PFSK-1 (cell line): ENCODE measurements around the gene PRDM11.

Source experiments
- POLR2AphosphoS5 ChIP-seq: IDR thresholded peaks from 2 replicates; pipeline ENCODE4 v1.6.1; 2012; ENCODE audit warnings: low read depth, mild to moderate bottlenecking, control low read depth, low read length, moderate library complexity
- REST ChIP-seq, 2 experiments: IDR thresholded peaks; 2 replicates each; pipeline versions ENCODE4 v1.6.1 to v1.8.0; 2011 to 2012; ENCODE audit warnings: low read depth in 2 of 2, low read length in 2 of 2, control low read depth in 1 of 2, inconsistent platforms in 1 of 2, mild to moderate bottlenecking in 1 of 2, moderate library complexity in 1 of 2; ENCODE audit not compliant: insufficient read depth in 1 of 2

- no peak for TF ChIP-seq POLR2AphosphoS5
- TF ChIP-seq REST (IDR thresholded peaks at IDR 0.05; ENCODE audit: insufficient read depth in 1 of 2, low read depth in 2 of 2, low read length in 2 of 2), result no peak
Observed at GRCh38 chr11:45265969-45266675, 119.7 kb downstream of the PRDM11 start.
